ENCODE data around the gene BIN1.

DNA sequence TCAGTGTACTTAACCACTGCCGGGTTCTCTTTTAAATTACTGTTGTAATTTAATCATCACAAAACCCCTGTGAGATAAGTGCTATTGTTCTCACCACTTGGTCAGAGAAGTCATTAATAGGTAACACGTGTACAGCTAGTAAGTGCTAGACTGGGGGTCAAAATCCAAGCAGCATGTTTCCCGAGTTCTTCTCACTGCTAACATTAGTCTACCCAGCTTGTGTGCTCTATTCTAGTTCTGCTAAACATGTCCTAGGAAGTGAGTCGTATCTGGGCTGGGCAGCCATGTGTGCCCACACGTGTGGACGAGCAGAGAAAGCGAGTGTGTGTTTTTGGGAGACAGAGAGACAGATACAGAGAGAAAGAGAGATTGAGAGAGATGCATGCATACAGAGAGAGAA lies 94.1 kb downstream of the BIN1 start:
- TF ChIP-seq EZH2 (IDR thresholded peaks at IDR 0.05; ENCODE audit: insufficient read depth, poor library complexity, severe bottlenecking) (no peak), EZH2phosphoT487 (IDR thresholded peaks at IDR 0.05; ENCODE audit: insufficient read depth, low read depth) (no peak)
